NCI-H226 (cell line): ENCODE measurements around the gene RAB6A.
"Not testable (repeated sequence)": the region's sequence is repeated elsewhere in the genome, so short reads cannot be mapped to it uniquely, and the experiment has no call there.

ENCODE experiments used
- DNase-seq: peaks from one replicate; pipeline ENCODE4 v3.0.0-alpha.2; 2015

RAB6A gene

GRCh38 chr11:73716153-73717056, 44.5 kb downstream of the RAB6A start:
- peak; percentile 3 for DNase-seq

GRCh38 chr11:73715541-73715940, 45.3 kb downstream of the RAB6A start:
- no peak for DNase-seq

- no peak for DNase-seq
Measured at GRCh38 chr11:73710964-73711363, 49.9 kb downstream of the RAB6A start.

GRCh38 chr11:73705053-73705452, 55.8 kb downstream of the RAB6A start:
- DNase-seq = no peak

GRCh38 chr11:73693899-73694525, 66.9 kb downstream of the RAB6A start:
- no peak for DNase-seq

- DNase-seq = no peak
Measured at GRCh38 chr11:73680687-73681086, 80.2 kb downstream of the RAB6A start.

GRCh38 chr11:73676552-73676951, 84.3 kb downstream of the RAB6A start:
- DNase-seq = not testable (repeated sequence)

GRCh38 chr11:73671701-73672100, 89.2 kb downstream of the RAB6A start:
- DNase-seq = no peak

- no peak for DNase-seq
Measured at GRCh38 chr11:73670808-73671207, 90.1 kb downstream of the RAB6A start.

- peak; percentile 28 for DNase-seq
Measured at GRCh38 chr11:73667891-73668290, 93.0 kb downstream of the RAB6A start.

GRCh38 chr11:73664877-73665276, 96.0 kb downstream of the RAB6A start:
- DNase-seq = no peak

GRCh38 chr11:73663604-73664495, 97.0 kb downstream of the RAB6A start:
- DNase-seq = no peak

- DNase-seq = no peak
Measured at GRCh38 chr11:73662445-73663157, 98.3 kb downstream of the RAB6A start.

- peak; percentile 74 for DNase-seq
Measured at GRCh38 chr11:73661035-73661628, 99.7 kb downstream of the RAB6A start.

- no peak for DNase-seq
Measured at GRCh38 chr11:73660497-73661034, 100.3 kb downstream of the RAB6A start.

- DNase-seq = no peak
Measured at GRCh38 chr11:73659961-73660360, 100.9 kb downstream of the RAB6A start.

- no peak for DNase-seq
Measured at GRCh38 chr11:73656985-73657384, 103.9 kb downstream of the RAB6A start.

GRCh38 chr11:73655686-73656085, 105.2 kb downstream of the RAB6A start:
- no peak for DNase-seq

GRCh38 chr11:73654482-73655021, 106.3 kb downstream of the RAB6A start:
- DNase-seq = no peak

- DNase-seq = no peak
Measured at GRCh38 chr11:73653996-73654395, 106.9 kb downstream of the RAB6A start.

GRCh38 chr11:73652856-73653559, 107.9 kb downstream of the RAB6A start:
- no peak for DNase-seq
